B cell (primary cell): ENCODE data around the gene CEND1. TPM values are rescaled to one million over a fixed set of nuclear protein-coding genes. Genes with fewer than 3 reads are reported as not detected.

Experiments used
- ATAC-seq: fragments of 200-7000 bp; cut with Tn5 transposase; one replicate; pipeline ENCODE4 v1.10.0; 2021; ENCODE audit warnings: low read depth, mild to moderate bottlenecking, moderate number of reproducible peaks, moderate library complexity
- CTCF ChIA-PET: fragments of 350-600 bp; sonication (Branson Sonifier 250); formaldehyde crosslinking; loops from one replicate; lab custom pipeline; 2021; ENCODE audit warnings: antibody characterized with exemption, inconsistent platforms; lab: Charles Lee
- POLR2A ChIA-PET: fragments of 350-600 bp; sonication (Branson Sonifier 250); formaldehyde crosslinking; loops from one replicate; lab custom pipeline; 2021; ENCODE audit warnings: antibody characterized with exemption; lab: Charles Lee
- DNase-seq: peaks from one replicate; pipeline ENCODE4 v3.0.0; 2013
- H2AFZ ChIP-seq: 2 replicates; pipeline ENCODE4 v1.6.1; 2012; ENCODE audit warnings: mild to moderate bottlenecking, low read depth, low read length; ENCODE audit not compliant: insufficient read depth, poor library complexity, severe bottlenecking
- H3K27ac ChIP-seq, 2 donors: 1 replicate in 1 of 2; 2 replicates in 1 of 2; pipeline ENCODE4 v1.5.1; 2012 to 2013; ENCODE audit warnings: low read length in 2 of 2, mild to moderate bottlenecking in 2 of 2, moderate library complexity in 1 of 2
- H3K27me3 ChIP-seq, 4 experiments: fragments of 200-600 bp in 1 of 4; sonication (generic) in 1 of 4; replicated peaks in 1 of 4; 1 replicate in 2 of 4; 2 replicates in 2 of 4; pipeline versions ENCODE4 v1.6.1 to v1.7.0; 2013 to 2016; ENCODE audit warnings: low read length in 3 of 4, mild to moderate bottlenecking in 2 of 4, mixed read lengths in 1 of 4, moderate library complexity in 1 of 4; ENCODE audit not compliant: insufficient read depth in 4 of 4, control insufficient read depth in 3 of 4; ENCODE audit errors: control extremely low read depth in 1 of 4
- H3K36me3 ChIP-seq, 2 experiments: replicated peaks in 1 of 2; 1 replicate in 1 of 2; 2 replicates in 1 of 2; pipeline versions ENCODE4 v1.6.1 to v1.7.1; 2013; ENCODE audit warnings: low read length in 1 of 2; ENCODE audit not compliant: insufficient read depth in 2 of 2, control insufficient read depth in 1 of 2; ENCODE audit errors: control extremely low read depth in 1 of 2, extremely low read depth in 1 of 2
- H3K4me1 ChIP-seq, 2 donors: fragments of 200-600 bp in 1 of 2; sonication (generic) in 1 of 2; 1 replicate in 1 of 2; 2 replicates in 1 of 2; pipeline versions ENCODE4 v1.5.1 to v1.6.1; 2013 to 2017; ENCODE audit warnings: low read length in 2 of 2; ENCODE audit not compliant: control insufficient read depth in 2 of 2, insufficient read depth in 2 of 2
- H3K4me2 ChIP-seq: replicated peaks from 2 replicates; pipeline ENCODE3; 2012; ENCODE audit warnings: mild to moderate bottlenecking, low read depth, low read length; ENCODE audit not compliant: poor library complexity, severe bottlenecking
- H3K4me3 ChIP-seq, 5 experiments: fragments of 200-600 bp in 1 of 5; sonication (generic) in 1 of 5; 1 replicate in 3 of 5; 2 replicates in 2 of 5; pipeline versions ENCODE4 v1.5.1 to v1.7.0; 2011 to 2016; ENCODE audit warnings: low read length in 4 of 5, mild to moderate bottlenecking in 4 of 5, low read depth in 2 of 5, control low read depth in 1 of 5, moderate library complexity in 1 of 5; ENCODE audit not compliant: insufficient read depth in 1 of 5; ENCODE audit errors: control extremely low read depth in 1 of 5, extremely low read depth in 1 of 5
- H3K79me2 ChIP-seq: fragments of 200-600 bp; sonication (generic); one replicate; pipeline ENCODE4 v1.6.0; 2016; ENCODE audit warnings: low read length; ENCODE audit not compliant: control insufficient read depth, insufficient read depth
- H3K9ac ChIP-seq: fragments of 200-600 bp; sonication (generic); 2 replicates; pipeline ENCODE4 v1.6.1; 2017; ENCODE audit warnings: mild to moderate bottlenecking, low read length, moderate library complexity
- H3K9me3 ChIP-seq, 3 donors: one replicate each; pipeline versions ENCODE4 v1.6.1 to v1.7.1; 2013; ENCODE audit warnings: low read length in 2 of 3; ENCODE audit not compliant: control insufficient read depth in 2 of 3, insufficient read depth in 1 of 3; ENCODE audit errors: control extremely low read depth in 1 of 3
- H4K20me1 ChIP-seq: 2 replicates; pipeline ENCODE4 v1.6.0; 2012; ENCODE audit warnings: mild to moderate bottlenecking, low read length; ENCODE audit not compliant: insufficient read depth, control insufficient read depth, poor library complexity, severe bottlenecking
- H3K27ac Mint-ChIP-seq: one replicate; pipeline ENCODE4 v1.8.0; 2021; ENCODE audit warnings: mixed read lengths
- H3K27me3 Mint-ChIP-seq: one replicate; pipeline ENCODE4 v1.8.0; 2021; ENCODE audit warnings: mixed read lengths
- H3K4me1 Mint-ChIP-seq: one replicate; pipeline ENCODE4 v1.8.0; 2021; ENCODE audit warnings: mixed read lengths
- H3K4me3 Mint-ChIP-seq: one replicate; pipeline ENCODE4 v1.8.0; 2021; ENCODE audit warnings: mixed read lengths
- H3K9me3 Mint-ChIP-seq: one replicate; pipeline ENCODE4 v1.8.0; 2022; ENCODE audit warnings: mixed read lengths; ENCODE audit not compliant: insufficient read depth
- CTCF ChIP-seq: fragments of 200-600 bp; IDR thresholded peaks from one replicate; pipeline ENCODE4 v1.8.0; 2022; ENCODE audit warnings: antibody characterized with exemption, mild to moderate bottlenecking
- EZH2 ChIP-seq: IDR thresholded peaks from 2 replicates; pipeline ENCODE4 v1.6.1; 2012; ENCODE audit warnings: borderline replicate concordance, low read depth, mild to moderate bottlenecking, moderate library complexity, low read length; ENCODE audit not compliant: insufficient read depth, poor library complexity, severe bottlenecking
- WGBS: methylation state at CpG from one replicate; pipeline ENCODE4 v1.1.5; 2013; ENCODE audit warnings: missing lambda C conversion rate; ENCODE audit not compliant: insufficient coverage; 5-methylcytosine and 5-hydroxymethylcytosine counted together
- intact Hi-C: fragments of 100-400 bp; cut with micrococcal nuclease; formaldehyde crosslinking; loops from one replicate; pipeline ENCODE4 v1.10.0; 2022
- polyA plus RNA-seq: library from polyadenylated mRNA; depleted of rRNA; stranded (reverse); fragments of >200 nt; gene quantifications from 2 replicates; pipeline ENCODE4 v1.2.3, GENCODE V29; 2012
- total RNA-seq, 2 donors: library from RNA; stranded (reverse); fragments of 120-200 nt in 1 of 2; gene quantifications; 1 replicate in 1 of 2; 2 replicates in 1 of 2; pipeline versions ENCODE4 v1.2.3 to v1.2.4, GENCODE V29; 2013 to 2022

CEND1 gene
- total and polyA plus RNA-seq, 2 donors (not counting 1 experiment from before 2014, with no cell fraction given), result 0.13 to 0.39 TPM

- H3K4me2 ChIP-seq, result peak overlapping the region; percentile 99
- CTCF ChIA-PET, result interaction anchor here (0.6 to 1.5 kb wide), 5 partner anchors 17 to 117 kb away, joined by 3 read pairs; partner anchors contain the start of gene CD151
- POLR2A ChIA-PET, result interaction anchor here (0.6 kb wide), 3 partner anchors 42 to 362 kb away, joined by 3 to 7 read pairs (median 3); partner anchors contain the start of gene PNPLA2
Measured at GRCh38 chr11:776561-777287, 13.2 kb downstream of the CEND1 start.

More at GRCh38 chr11:776561-777287, 13.2 kb downstream of the CEND1 start:
- TF ChIP-seq EZH2 (no peak), CTCF (no peak)
- Histone ChIP-seq H2AFZ (peak overlapping the region; percentile 99), H3K36me3 (peaks cover 0 to 10% of the 10 kb centered on the region in 2 experiments), H3K4me1 (peaks cover 12 to 24% of the 10 kb centered on the region in 2 donors), H3K79me2 (peaks cover 64% of the 10 kb centered on the region), H3K9me3 (no peaks in the 10 kb centered on the region), H3K9ac (peak overlapping the region; percentile 86), H3K27me3 (no peaks in the 10 kb centered on the region), H4K20me1 (peaks cover 65% of the 10 kb centered on the region), H3K27ac (peak overlapping the region in 1 of 2 donors; percentile 76), H3K4me3 (peak overlapping the region in 4 of 5 experiments; percentile 63 to 80 (median 74))
- Mint-ChIP-seq H3K27ac (peak overlapping the region; percentile 63), H3K9me3 (no peaks in the 10 kb centered on the region), H3K27me3 (no peaks in the 10 kb centered on the region), H3K4me1 (peaks cover 18% of the 10 kb centered on the region), H3K4me3 (peak overlapping the region; percentile 80)
- 2% methylated on average over 38 of the region's 65 CpGs for WGBS
- intact Hi-C loops, result loop anchor here (1.0 to 2.0 kb wide), 2 partner anchors 21 to 30 kb away; partner anchors contain the start of gene TALDO1
- ATAC-seq, result peak; percentile 56
- DNase-seq, result peak; percentile 58
